Esophagus squamous epithelium (tissue), 5 donors: Measurements from ENCODE around the gene HORMAD2. TPM values are rescaled to one million over a fixed set of nuclear protein-coding genes. Genes with fewer than 3 reads are reported as not detected.

Experiments used
- DNase-seq: peaks from one replicate; lab custom pipeline; 2025; lab: John Stamatoyannopoulos, UW
- H3K27ac ChIP-seq, 4 donors: fragments of 200-600 bp; sonication (generic); one replicate each; pipeline ENCODE4 v1.5.1; 2016 to 2019; ENCODE audit warnings: mild to moderate bottlenecking in 1 of 4
- H3K27me3 ChIP-seq, 4 donors: fragments of 200-600 bp; sonication (generic); 1 replicate in 3 of 4; 2 replicates in 1 of 4; pipeline versions ENCODE4 v1.5.1 to v1.6.0; 2017 to 2021; ENCODE audit warnings: antibody characterized with exemption in 1 of 4
- H3K36me3 ChIP-seq, 3 donors: fragments of 200-600 bp; sonication (generic); one replicate each; pipeline ENCODE4 v1.5.1; 2016 to 2019
- H3K4me1 ChIP-seq, 3 donors: fragments of 200-600 bp; sonication (generic); one replicate each; pipeline ENCODE4 v1.5.1; 2017 to 2019
- H3K4me3 ChIP-seq, 4 donors: fragments of 200-600 bp; sonication (generic); 1 replicate in 3 of 4; 2 replicates in 1 of 4; pipeline ENCODE4 v1.5.1; 2016 to 2019; ENCODE audit warnings: mild to moderate bottlenecking in 2 of 4, moderate library complexity in 1 of 4
- H3K9me3 ChIP-seq, 3 donors: fragments of 200-600 bp; sonication (generic); one replicate each; pipeline ENCODE4 v1.5.1; 2016 to 2019
- CTCF ChIP-seq, 6 experiments: fragments of 450-650 bp in 4 of 6; fragments of 200-600 bp in 2 of 6; sonication (generic) in 2 of 6; IDR thresholded peaks; one replicate each; pipeline ENCODE4 v1.5.1; 2016 to 2019; ENCODE audit warnings: antibody characterized with exemption in 6 of 6, mild to moderate bottlenecking in 4 of 6, moderate library complexity in 4 of 6
- POLR2A ChIP-seq, 4 donors: fragments of 450-650 bp; IDR thresholded peaks; one replicate each; pipeline ENCODE4 v1.6.1; 2017; ENCODE audit warnings: antibody characterized with exemption in 4 of 4, mild to moderate bottlenecking in 4 of 4, moderate library complexity in 3 of 4
- WGBS, 2 donors: methylation state at CpG; one replicate each; pipeline ENCODE4 v1.1.5; 2018; 5-methylcytosine and 5-hydroxymethylcytosine counted together
- intact Hi-C: fragments of 100-400 bp; cut with DNase I; formaldehyde crosslinking; loops from one replicate; pipeline ENCODE4 v1.15.0; 2022
- total RNA-seq, 4 donors: library from RNA; depleted of rRNA; stranded (reverse); fragments of >200 nt; gene quantifications; one replicate each; pipeline ENCODE4 v1.1.0, GENCODE V29; 2016
- donor health status: DM: yes; HTN: yes; CAD: no.

Gene HORMAD2
- total RNA-seq, 4 donors from 2014 or later = not detected

DNA sequence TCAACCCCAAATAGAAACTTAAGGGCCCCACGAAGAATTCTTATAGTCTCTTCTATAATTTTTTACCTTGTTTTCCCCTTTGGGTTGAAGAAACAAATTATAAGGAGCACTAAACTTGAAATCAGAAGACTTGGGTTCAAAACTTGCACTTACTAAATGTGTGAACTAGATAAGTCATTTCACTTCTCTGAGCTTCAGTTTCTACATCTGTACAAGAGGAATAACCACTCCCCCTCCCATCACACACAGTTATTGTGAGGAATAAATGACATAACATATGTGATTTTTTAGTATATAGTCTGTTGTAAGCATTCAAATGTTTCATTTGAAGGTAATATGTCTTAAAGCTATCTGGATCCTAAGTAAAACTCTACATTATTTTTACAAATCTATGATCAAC lies 87.5 kb downstream of the HORMAD2 start:
- Histone ChIP-seq H3K4me1 (no peaks in the 10 kb centered on the region), H3K9me3 (no peaks in the 10 kb centered on the region), H3K36me3 (no peaks in the 10 kb centered on the region), H3K4me3 (no peak overlapping the region), H3K27me3 (no peaks in the 10 kb centered on the region), H3K27ac (no peak overlapping the region)
- no peak for TF ChIP-seq CTCF (IDR thresholded peaks at IDR 0.05)
- no peak for TF ChIP-seq POLR2A (IDR thresholded peaks at IDR 0.05)
- DNase-seq = no peak
- intact Hi-C loops = no loop called here
- WGBS, 2 donors = 56 to 67% methylated on average over 1 of the region's 1 CpG

GRCh38 chr22:30169002-30169401 lies 88.7 kb downstream of the HORMAD2 start:
- TF ChIP-seq POLR2A (IDR thresholded peaks at IDR 0.05) (no peak), CTCF (IDR thresholded peaks at IDR 0.05) (no peak)
- Histone ChIP-seq H3K27ac (no peak overlapping the region), H3K27me3 (no peaks in the 10 kb centered on the region), H3K36me3 (no peaks in the 10 kb centered on the region), H3K4me3 (no peak overlapping the region), H3K9me3 (no peaks in the 10 kb centered on the region), H3K4me1 (no peaks in the 10 kb centered on the region)
- WGBS, 2 donors = 39 to 61% methylated on average over 1 of the region's 1 CpG
- intact Hi-C loops = no loop called here
- DNase-seq = no peak

DNA sequence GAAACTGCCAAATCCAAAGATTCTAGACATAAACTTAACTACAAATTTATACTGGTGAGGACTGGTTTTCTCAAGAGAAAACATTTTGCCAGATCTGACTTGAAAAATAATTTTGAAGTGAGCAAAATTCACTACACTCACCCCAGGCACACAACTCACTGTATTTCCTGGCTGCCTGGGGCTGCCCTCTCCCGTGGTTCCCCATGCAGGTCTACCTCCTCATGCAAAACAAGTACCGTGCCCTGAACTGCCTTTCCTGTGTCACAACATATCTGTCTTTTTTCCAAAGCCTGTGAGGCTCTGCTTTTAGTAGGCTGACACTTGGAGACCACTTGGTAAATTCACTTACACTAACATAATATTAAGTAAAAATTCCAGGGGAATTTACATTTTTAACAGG lies 89.9 kb downstream of the HORMAD2 start:
- 33 to 52% methylated on average over 2 of the region's 2 CpGs for WGBS, 2 donors
- Histone ChIP-seq H3K9me3 (no peaks in the 10 kb centered on the region), H3K4me3 (no peak overlapping the region), H3K27ac (no peak overlapping the region), H3K27me3 (no peaks in the 10 kb centered on the region), H3K36me3 (no peaks in the 10 kb centered on the region), H3K4me1 (no peaks in the 10 kb centered on the region)
- intact Hi-C loops = no loop called here
- DNase-seq = no peak
- TF ChIP-seq CTCF (IDR thresholded peaks at IDR 0.05) = no peak
- no peak for TF ChIP-seq POLR2A (IDR thresholded peaks at IDR 0.05)

DNA sequence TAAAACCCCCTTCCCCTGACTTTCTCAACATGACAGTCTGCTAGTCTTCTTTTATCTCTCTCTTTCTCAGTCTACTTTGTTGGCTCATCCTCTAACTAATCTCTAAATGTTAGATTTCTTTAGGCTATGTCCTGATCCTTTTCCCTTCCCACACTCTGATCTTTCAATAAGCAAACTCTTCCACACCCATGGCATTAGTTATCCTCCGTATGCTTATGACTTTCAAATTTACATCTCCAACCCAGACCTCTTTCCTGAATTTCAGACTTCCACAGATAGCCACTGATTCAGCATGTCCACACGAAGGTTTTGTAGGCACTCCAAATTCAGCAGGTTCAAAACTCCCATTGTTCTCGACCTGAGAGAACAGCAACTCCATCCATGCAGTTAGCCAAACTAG lies 90.7 kb downstream of the HORMAD2 start:
- WGBS, 2 donors = 75 to 82% methylated on average over 3 of the region's 3 CpGs
- intact Hi-C loops = no loop called here
- Histone ChIP-seq H3K36me3 (no peaks in the 10 kb centered on the region), H3K27me3 (no peaks in the 10 kb centered on the region), H3K4me1 (peaks cover 0 to 8% (median under 1%) of the 10 kb centered on the region in 3 donors), H3K27ac (no peak overlapping the region), H3K9me3 (no peaks in the 10 kb centered on the region), H3K4me3 (no peak overlapping the region)
- no peak for TF ChIP-seq CTCF (IDR thresholded peaks at IDR 0.05)
- TF ChIP-seq POLR2A (IDR thresholded peaks at IDR 0.05) = no peak
- DNase-seq = no peak

DNA sequence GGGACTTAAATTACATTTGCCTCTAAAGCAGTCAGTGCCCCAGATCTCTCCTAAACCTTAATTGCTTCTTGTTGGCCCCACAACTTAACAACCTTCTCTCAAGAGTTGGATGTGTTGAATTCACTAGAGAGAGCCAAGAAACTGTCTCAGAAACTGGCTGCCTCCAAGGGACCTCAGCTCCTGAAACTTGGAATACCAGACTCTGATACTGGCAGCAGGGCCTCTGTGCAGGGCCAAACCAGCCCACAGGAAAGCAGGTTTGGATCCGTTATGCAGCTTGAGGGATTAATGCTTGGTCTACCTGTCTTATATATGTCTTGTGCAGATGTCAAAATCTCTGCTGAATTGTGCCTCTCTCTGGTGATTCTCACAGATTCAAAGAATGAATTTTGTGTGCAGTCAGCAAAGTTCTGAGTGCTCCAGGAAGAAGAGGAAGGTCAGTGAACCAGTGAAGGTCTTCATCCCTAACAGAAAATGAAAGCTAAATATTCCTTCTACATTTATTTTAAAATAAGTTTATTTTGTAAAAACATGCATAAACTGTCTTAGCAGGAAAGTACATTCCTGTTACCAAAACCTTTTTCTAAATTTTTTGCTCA lies 95.5 kb downstream of the HORMAD2 start:
- peaks cover 0 to 28% (median 3%) of the 10 kb centered on the region in 3 donors for H3K4me1 ChIP-seq
- H3K4me3 ChIP-seq = no peak overlapping the region
- TF ChIP-seq POLR2A (IDR thresholded peaks at IDR 0.05) (no peak), CTCF (IDR thresholded peaks at IDR 0.05) (no peak)
- WGBS, 2 donors = 9 to 13% methylated on average over 1 of the region's 1 CpG
- H3K36me3 ChIP-seq = no peaks in the 10 kb centered on the region
- no peaks in the 10 kb centered on the region for H3K27me3 ChIP-seq
- H3K27ac ChIP-seq = peak overlapping the region in 2 of 4 donors; percentile 30 to 43
- DNase-seq = no peak
- no peaks in the 10 kb centered on the region for H3K9me3 ChIP-seq
- intact Hi-C loops = no loop called here
